GM18519 (cell line): Measurements from ENCODE around the gene SF3A1.

ENCODE experiments used
- ATAC-seq: cut with Tn5 transposase; IDR thresholded peaks from one replicate; pipeline ENCODE4 v1.9.1; 2021; ENCODE audit warnings: mild to moderate bottlenecking, moderate library complexity; ENCODE audit not compliant: unreplicated experiment, low FRiP score

SF3A1 gene

GRCh38 chr22:30326706-30327362 is 29.9 kb downstream of the SF3A1 start, which contains the start of gene TBC1D10A:
Gene TBC1D10A (minus strand): TSS chr22:30326941. CDS start chr22:30326881, 60 bp downstream.
- ATAC-seq: peak; percentile 70

DNA sequence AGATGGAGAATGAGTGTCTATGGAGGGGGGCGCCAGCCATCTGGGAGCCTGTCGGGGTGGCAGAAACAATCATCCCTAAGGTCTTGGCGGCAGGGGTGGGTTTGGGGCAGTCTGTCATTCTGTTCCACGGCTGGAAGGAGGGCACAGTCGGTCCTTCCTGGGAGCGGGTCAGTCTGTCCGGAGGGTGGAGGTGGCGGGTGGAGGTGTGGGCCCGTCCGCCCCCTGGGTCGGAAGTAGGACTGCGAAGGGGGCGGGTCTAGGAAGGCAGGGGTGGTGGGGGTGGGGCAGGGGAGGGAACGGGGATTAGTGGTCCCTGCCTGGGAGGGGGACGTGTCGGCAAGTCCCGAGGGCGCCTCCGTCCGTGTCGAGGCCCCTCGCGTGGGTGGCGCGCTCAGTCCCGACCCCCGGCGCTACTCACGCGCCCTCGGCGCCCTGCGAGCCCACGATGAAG is 30.4 kb downstream of the SF3A1 start:
- ATAC-seq: no peak

DNA sequence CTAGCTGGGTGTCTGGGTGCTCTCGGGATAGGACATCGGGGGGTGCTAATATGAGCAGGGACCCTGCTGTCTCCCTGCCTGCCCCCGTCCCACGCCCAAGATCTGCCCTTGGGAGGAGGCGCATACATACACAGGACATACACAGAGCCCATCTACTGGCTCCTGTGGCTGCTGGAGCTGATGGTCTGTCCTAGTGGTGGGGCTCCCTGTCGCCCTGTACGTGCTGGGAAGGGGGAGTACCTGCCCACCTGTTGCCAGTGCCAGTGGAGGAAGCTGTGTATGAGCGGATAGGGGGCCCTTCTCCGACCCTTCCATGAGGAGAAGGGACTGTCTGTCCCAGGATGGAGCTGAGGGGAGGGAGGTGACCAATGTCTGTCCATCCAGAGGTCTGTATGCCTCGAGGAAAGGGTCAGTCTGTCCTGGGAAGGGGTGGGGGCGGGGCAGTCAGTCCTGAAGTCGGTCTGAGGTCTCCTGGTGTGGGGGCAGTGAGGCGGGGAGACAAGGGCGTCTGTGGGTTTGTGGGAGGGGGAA is 30.9 kb downstream of the SF3A1 start:
- no peak for ATAC-seq

DNA sequence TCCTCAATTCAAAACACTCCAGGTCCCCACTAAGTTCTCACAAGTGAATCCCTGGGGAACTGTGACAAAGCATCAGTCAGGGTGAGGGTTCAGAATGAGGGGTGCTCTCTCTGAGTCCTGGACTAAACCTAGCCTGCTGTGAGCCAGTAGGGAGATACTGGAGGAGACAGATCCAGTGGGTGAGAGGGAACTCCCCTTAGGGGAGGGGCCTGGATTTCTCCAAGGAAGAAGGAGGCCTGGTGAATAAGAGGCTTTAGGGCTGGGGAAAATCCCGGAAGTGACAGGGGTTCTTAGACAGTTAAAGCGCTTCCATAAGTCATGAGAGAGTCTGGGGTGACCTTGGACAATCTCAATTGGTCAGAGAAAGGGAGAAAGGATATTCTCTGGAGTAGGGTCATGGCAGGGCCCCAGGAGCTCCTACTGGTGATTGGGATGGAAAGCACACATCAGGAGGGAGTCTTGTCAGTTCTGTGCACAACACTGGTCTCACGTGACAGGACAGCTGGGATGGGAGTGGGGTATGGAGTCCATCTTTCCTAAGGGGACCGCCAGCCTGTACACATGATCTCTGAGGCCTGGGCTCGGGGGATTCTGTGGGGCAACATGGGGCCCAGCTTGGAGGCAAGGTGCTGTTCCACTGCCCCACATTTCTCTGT is 31.5 kb downstream of the SF3A1 start:
- no peak for ATAC-seq

DNA sequence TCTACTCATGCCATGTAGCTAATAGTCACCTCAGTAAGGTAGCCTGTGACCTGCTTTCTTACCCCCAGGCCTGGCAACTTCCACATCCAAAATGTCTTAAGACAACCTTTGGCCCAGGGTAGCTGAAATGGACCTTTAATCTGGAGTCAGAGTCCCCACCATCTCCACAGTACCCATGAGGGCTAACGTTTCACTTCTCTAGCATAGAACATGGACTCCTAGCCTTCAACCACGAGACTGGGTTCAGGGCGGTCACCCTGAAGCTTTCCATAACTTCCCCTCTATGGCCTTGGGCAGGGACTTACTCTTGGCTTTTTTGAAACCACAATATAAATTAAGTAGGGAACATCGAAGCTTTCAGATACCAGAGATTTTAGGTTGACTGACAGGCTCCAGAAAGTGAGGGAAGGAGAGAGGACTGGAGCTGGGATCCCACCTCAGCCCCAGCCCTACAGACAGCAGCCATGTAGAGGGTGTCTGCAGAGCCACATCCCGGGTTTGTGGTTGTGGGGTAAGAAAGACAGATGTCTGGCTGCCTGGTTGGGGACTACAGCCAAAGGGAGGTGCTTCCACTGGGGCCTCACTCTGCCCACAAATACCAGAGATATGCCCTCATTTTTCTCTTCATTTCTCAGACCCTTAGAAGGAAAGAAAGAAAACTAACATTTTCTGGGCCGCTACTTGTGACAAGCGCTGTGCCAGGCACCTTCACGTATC is 32.5 kb downstream of the SF3A1 start:
- ATAC-seq: no peak

GRCh38 chr22:30323246-30323645 is 33.4 kb downstream of the SF3A1 start:
- no peak for ATAC-seq

GRCh38 chr22:30321461-30321860 is 35.2 kb downstream of the SF3A1 start:
- ATAC-seq: no peak

DNA sequence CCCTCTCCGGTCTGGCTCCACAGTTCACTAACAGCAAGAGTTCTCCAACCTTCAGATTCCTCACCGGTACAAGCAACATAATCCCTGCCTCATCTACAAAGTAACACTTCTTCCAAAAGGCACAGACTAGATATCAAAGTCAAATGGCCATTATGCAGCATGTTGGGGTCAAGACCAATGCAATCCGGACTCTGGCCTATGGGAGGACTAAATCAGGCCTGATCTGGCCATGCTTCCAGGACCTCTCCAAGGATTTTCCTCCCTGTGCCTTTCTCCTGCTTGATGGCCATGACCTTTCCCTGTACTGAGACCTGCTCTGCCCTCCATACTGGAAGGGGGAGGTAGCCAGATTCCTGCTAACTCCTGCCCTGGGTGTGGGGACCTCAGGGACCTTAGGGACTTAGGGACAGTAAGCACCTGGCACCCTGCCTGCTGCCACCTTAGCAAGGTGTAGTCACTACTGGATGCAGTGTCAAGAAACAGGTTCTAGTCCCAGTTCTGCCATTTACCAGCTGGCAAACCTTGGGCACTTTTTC is 36.6 kb downstream of the SF3A1 start:
- ATAC-seq: no peak

- ATAC-seq: no peak
Observed at GRCh38 chr22:30318799-30319419, 37.8 kb downstream of the SF3A1 start.

- no peak for ATAC-seq
Observed at GRCh38 chr22:30317778-30318177, 38.9 kb downstream of the SF3A1 start.

- ATAC-seq: no peak
Observed at GRCh38 chr22:30315962-30316576, 40.6 kb downstream of the SF3A1 start.

DNA sequence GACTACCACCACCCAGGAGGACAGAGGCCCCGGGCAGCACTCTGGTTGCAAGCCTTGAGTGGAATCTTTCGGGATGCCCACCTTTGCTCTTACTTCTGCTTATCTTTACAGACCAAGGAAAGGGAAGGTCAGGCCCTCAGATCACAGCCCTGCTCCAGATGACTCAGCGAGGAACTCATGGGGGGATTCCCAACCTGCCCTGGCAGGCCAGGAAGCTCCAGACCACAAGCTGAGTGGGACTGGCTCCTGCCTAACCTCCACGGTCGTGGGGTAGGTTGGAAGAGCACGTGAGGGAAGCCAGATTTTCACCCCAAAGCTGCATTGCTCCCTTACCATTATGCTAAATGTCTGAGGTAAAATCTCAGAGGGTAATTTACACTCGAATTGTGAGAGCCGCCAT is 41.8 kb downstream of the SF3A1 start:
- no peak for ATAC-seq

GRCh38 chr22:30313527-30314363 is 42.9 kb downstream of the SF3A1 start:
- no peak for ATAC-seq

DNA sequence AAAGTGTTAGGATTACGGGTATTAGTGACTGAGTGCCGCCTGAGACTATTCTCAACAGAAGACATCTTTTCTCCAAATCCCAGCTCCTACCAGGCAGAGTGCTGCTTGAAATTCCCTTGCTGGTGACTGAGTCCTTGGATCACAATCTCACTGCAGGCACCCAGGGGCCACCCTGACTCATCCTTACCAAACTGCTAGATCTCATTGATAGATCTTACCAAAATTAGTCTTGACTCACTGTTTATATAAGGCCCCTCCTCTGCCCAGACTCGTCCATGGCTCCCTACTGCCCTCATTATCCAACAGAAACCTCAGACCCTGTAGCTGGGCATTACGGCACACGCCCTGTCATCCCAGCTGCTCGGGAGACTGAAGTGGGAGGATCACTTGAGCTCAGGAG is 44.6 kb downstream of the SF3A1 start:
- ATAC-seq: no peak

DNA sequence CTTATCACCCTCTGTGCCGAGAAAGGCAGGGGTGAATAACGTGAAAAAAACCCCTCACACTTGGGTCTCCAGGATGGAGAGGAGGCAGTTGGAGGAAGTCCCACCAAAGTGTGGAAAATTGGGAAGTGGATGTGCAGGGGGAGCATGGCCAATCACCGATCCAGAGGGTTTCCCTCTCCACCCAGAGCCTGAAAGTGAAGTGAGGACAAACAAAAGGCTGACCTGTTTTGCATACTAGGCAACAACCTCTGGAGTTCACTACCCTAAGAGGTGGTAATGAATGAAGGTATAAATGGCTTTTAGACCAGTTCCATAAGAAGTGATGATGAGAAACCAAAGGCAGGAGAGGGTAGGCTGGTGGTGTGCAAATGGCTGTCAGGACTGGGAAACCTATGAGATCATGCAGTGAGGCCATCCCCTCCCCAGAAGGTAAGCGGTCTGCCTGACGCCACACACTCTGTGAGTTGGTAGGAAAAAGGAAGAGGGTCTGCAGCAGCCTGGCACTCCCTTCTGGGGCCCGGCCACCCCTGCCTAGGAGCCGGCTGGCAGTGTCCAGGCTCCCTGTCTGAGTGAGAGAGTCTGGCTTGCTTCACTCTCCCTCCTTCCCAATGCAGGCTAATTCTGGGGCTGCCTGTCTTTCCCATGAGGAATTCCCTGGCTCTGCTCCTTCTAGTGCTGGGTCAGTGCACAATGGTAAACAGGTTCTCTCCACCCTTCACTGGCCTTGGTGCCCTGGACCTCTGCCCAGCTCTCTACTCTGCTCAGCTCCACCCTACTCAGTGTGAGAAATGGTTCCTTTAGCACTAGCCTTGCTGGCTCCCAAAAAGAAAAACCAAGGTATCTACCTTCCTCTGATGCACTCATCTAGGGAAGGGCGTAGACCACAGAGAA is 45.6 kb downstream of the SF3A1 start:
- no peak for ATAC-seq

DNA sequence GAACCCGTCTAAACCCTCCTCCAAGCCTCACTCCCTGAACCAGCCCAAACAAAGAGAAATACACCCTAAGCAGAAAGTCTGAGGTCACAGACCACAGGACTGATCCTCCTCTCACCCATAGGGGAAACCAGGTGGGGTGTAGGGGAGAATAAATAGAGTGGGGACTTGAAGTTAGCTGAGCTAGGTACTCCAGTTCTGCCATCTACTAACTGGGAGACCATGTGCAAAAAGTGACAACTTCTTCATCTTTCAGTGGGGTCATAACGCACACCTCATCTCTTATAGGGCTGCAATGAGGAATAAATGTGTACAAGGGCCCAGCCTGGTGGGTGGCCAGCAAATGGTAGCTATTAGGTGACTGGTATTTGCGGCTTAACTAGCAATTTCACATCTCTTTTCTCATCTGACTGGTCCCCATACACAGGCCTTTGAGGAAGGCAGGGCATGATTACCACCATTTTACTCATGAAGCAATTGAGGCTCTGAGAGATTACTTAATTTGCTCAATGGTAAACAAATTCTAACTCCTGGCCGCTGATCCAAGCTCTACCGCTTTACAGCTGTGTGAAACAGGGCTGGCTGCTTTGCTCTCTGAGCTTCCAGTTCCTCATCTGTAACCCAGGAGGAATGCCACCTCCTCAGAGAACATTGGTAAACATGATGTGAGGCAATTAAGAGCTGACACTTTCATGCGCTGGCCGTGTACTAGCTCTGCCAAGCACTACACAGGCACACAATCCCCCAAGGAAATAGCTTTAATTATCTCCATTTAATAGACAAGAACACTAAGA is 46.5 kb downstream of the SF3A1 start:
- ATAC-seq: no peak

- ATAC-seq: no peak
Observed at GRCh38 chr22:30308518-30309230, 48.0 kb downstream of the SF3A1 start.
